Smooth muscle cell (in vitro differentiated cells): ENCODE results near the gene METTL21A. TPM values are rescaled to one million over a fixed set of nuclear protein-coding genes. Genes with fewer than 3 reads are reported as not detected.

Source experiments
- DNase-seq: peaks from one replicate; lab custom pipeline; 2025; ENCODE audit not compliant: unreplicated experiment; lab: John Stamatoyannopoulos, UW
- H2AFZ ChIP-seq: fragments of 200-600 bp; sonication (generic); 2 replicates; pipeline ENCODE4 v1.6.0; 2016; ENCODE audit warnings: antibody characterized with exemption, low read depth, mild to moderate bottlenecking
- H3F3A ChIP-seq: fragments of 200-600 bp; sonication (generic); 2 replicates; pipeline ENCODE4 v1.6.0; 2017; ENCODE audit warnings: antibody characterized with exemption, low read depth
- H3K27ac ChIP-seq: fragments of 200-600 bp; sonication (generic); 2 replicates; pipeline ENCODE4 v1.5.1; 2016; ENCODE audit warnings: low read depth, mild to moderate bottlenecking
- H3K27me3 ChIP-seq: fragments of 200-600 bp; sonication (generic); 2 replicates; pipeline ENCODE4 v1.6.1; 2016; ENCODE audit warnings: low read depth, mild to moderate bottlenecking
- H3K36me3 ChIP-seq: fragments of 200-600 bp; sonication (generic); 2 replicates; pipeline ENCODE4 v1.5.1; 2016; ENCODE audit warnings: low read depth
- H3K4me1 ChIP-seq: fragments of 200-600 bp; sonication (generic); 2 replicates; pipeline ENCODE4 v1.5.1; 2016; ENCODE audit warnings: low read depth
- H3K4me2 ChIP-seq: fragments of 200-600 bp; sonication (generic); 2 replicates; pipeline ENCODE4 v1.6.0; 2016; ENCODE audit warnings: mild to moderate bottlenecking
- H3K4me3 ChIP-seq: fragments of 200-600 bp; sonication (generic); 2 replicates; pipeline ENCODE4 v1.5.1; 2016; ENCODE audit warnings: mild to moderate bottlenecking
- H3K79me2 ChIP-seq: fragments of 200-600 bp; sonication (generic); 2 replicates; pipeline ENCODE4 v1.6.0; 2016; ENCODE audit warnings: low read depth, mild to moderate bottlenecking
- H3K9ac ChIP-seq: fragments of 200-600 bp; sonication (generic); 2 replicates; pipeline ENCODE4 v1.6.0; 2016; ENCODE audit warnings: low read depth
- H3K9me3 ChIP-seq: fragments of 200-600 bp; sonication (generic); replicated peaks from 2 replicates; pipeline ENCODE4 v1.5.1; 2016; ENCODE audit warnings: low read depth
- H4K20me1 ChIP-seq: fragments of 200-600 bp; sonication (generic); 2 replicates; pipeline ENCODE4 v1.6.0; 2016; ENCODE audit warnings: low read depth
- CTCF ChIP-seq: fragments of 200-600 bp; sonication (generic); IDR thresholded peaks from 2 replicates; pipeline ENCODE4 v1.5.1; 2017; ENCODE audit warnings: borderline replicate concordance, mild to moderate bottlenecking, antibody characterized with exemption; ENCODE audit not compliant: insufficient read depth, poor library complexity, severe bottlenecking
- WGBS: methylation state at CpG from one replicate; pipeline ENCODE4 v1.1.7; 2016; ENCODE audit warnings: low lambda C conversion rate; 5-methylcytosine and 5-hydroxymethylcytosine counted together
- polyA plus RNA-seq: library from polyadenylated mRNA; unstranded; fragments of >200 nt; fragmentation: Nextera tagmentation; extraction: Ambion mirVana; gene quantifications from 2 replicates; pipeline ENCODE4 v1.2.1, GENCODE V29; 2016
- total RNA-seq: library from RNA; depleted of rRNA; stranded (reverse); fragments of >200 nt; gene quantifications from 2 replicates; pipeline ENCODE4 v1.2.3, GENCODE V29; 2014

Gene METTL21A
- total and polyA plus RNA-seq, 2 experiments from 2014 or later, result 13.0 to 19.6 TPM

DNA sequence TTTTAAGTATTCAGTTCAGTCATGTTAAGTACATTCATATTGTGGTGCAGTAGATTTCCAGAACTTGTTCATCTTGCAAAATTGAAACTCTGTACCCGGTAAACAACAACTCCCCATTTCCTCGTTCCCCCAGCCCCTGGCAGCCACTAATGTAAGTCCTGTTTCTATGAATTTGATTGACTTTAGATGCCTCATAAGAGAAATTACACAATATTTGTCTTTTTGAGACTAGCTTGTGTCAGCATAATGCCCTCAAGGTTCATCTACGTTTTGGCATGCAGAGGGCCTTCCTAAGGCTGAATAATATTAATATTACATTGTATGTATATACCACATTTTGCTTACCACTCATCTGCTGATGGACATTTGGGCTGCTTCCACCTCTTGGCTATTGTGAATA lies 30.9 kb downstream of the METTL21A start:
- Histone ChIP-seq H3K79me2 (peaks cover 20% of the 10 kb centered on the region), H4K20me1 (peaks cover 10% of the 10 kb centered on the region), H2AFZ (no peak overlapping the region), H3K27ac (no peak overlapping the region), H3K36me3 (peaks cover 31% of the 10 kb centered on the region), H3K9me3 (peaks cover 10% of the 10 kb centered on the region), H3K4me3 (no peak overlapping the region), H3F3A (no peaks in the 10 kb centered on the region), H3K27me3 (no peaks in the 10 kb centered on the region), H3K9ac (no peak overlapping the region), H3K4me1 (no peaks in the 10 kb centered on the region), H3K4me2 (no peak overlapping the region)
- DNase-seq, result no peak
- no peak for TF ChIP-seq CTCF
- 97% methylated on average over 3 of the region's 3 CpGs for WGBS

GRCh38 chr2:207593277-207593676 lies 31.9 kb downstream of the METTL21A start:
- DNase-seq, result no peak
- Histone ChIP-seq H3K4me3 (no peak overlapping the region), H3K4me1 (no peaks in the 10 kb centered on the region), H2AFZ (no peak overlapping the region), H3K36me3 (peaks cover 33% of the 10 kb centered on the region), H3F3A (no peaks in the 10 kb centered on the region), H3K79me2 (peaks cover 19% of the 10 kb centered on the region), H3K27ac (no peak overlapping the region), H3K9me3 (peaks cover 10% of the 10 kb centered on the region), H3K27me3 (no peaks in the 10 kb centered on the region), H4K20me1 (peaks cover 10% of the 10 kb centered on the region), H3K4me2 (no peak overlapping the region), H3K9ac (no peak overlapping the region)
- no peak for TF ChIP-seq CTCF

- Histone ChIP-seq H4K20me1 (peaks cover under 1% of the 10 kb centered on the region), H3K79me2 (peaks cover 19% of the 10 kb centered on the region), H3K27ac (no peak overlapping the region), H3K27me3 (no peaks in the 10 kb centered on the region), H3K4me1 (no peaks in the 10 kb centered on the region), H3K9ac (no peak overlapping the region), H3F3A (no peaks in the 10 kb centered on the region), H3K9me3 (peaks cover 10% of the 10 kb centered on the region), H3K36me3 (peaks cover 40% of the 10 kb centered on the region), H2AFZ (no peak overlapping the region), H3K4me3 (no peak overlapping the region), H3K4me2 (no peak overlapping the region)
- no peak for DNase-seq
- no peak for TF ChIP-seq CTCF
These were observed 36.1 kb downstream of the METTL21A start for GRCh38 chr2:207589143-207589542.

DNA sequence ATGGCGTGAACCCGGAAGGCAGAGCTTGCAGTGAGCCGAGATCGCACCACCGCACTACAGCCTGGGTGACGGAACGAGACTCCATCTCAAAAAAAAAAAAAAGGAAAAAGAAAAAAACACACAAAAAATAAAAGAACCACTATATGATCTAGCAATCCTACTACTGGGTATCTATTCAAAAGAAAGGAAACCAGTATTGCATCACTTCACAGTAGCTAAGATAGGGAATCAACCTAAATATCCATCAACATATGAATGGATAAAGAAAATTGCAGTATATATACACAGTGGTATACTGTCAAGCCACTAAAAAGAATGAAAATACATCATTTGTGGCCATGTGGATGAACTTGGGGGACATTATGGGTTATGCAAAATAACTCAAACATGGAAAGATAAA lies 37.9 kb downstream of the METTL21A start:
- no peaks in the 10 kb centered on the region for H4K20me1 ChIP-seq
- H3K4me3 ChIP-seq, result no peak overlapping the region
- peaks cover 10% of the 10 kb centered on the region for H3K9me3 ChIP-seq
- no peak for DNase-seq
- no peak overlapping the region for H3K4me2 ChIP-seq
- H3K36me3 ChIP-seq, result peaks cover 48% of the 10 kb centered on the region
- H3K27me3 ChIP-seq, result no peaks in the 10 kb centered on the region
- peaks cover 19% of the 10 kb centered on the region for H3K79me2 ChIP-seq
- no peak overlapping the region for H3K9ac ChIP-seq
- H2AFZ ChIP-seq, result no peak overlapping the region
- no peak for TF ChIP-seq CTCF
- H3K4me1 ChIP-seq, result no peaks in the 10 kb centered on the region
- no peak overlapping the region for H3K27ac ChIP-seq
- H3F3A ChIP-seq, result no peaks in the 10 kb centered on the region
- WGBS, result 96% methylated on average over 7 of the region's 7 CpGs
